CD14-positive monocyte (primary cell): ENCODE data around the gene WLS. TPM values are rescaled to one million over a fixed set of nuclear protein-coding genes. Genes with fewer than 3 reads are reported as not detected.

Source experiments
- DNase-seq, 3 donors: peaks; one replicate each; pipeline ENCODE4 v3.0.0-alpha.2; 2011 to 2022
- H2AFZ ChIP-seq: 2 replicates; pipeline ENCODE4 v1.6.0; 2012; ENCODE audit warnings: mild to moderate bottlenecking, low read depth, low read length, inconsistent platforms; ENCODE audit not compliant: insufficient read depth, poor library complexity, severe bottlenecking
- H3K27ac ChIP-seq, 2 donors: 1 replicate in 1 of 2; 2 replicates in 1 of 2; pipeline ENCODE4 v1.5.1; 2012 to 2013; ENCODE audit warnings: low read length in 2 of 2, control low read depth in 1 of 2, inconsistent platforms in 1 of 2, low read depth in 1 of 2, mild to moderate bottlenecking in 1 of 2
- H3K27me3 ChIP-seq, 2 donors: one replicate each; pipeline versions ENCODE4 v1.6.0 to v1.6.1; 2011 to 2013; ENCODE audit warnings: low read length in 2 of 2; ENCODE audit not compliant: control insufficient read depth in 2 of 2, insufficient read depth in 2 of 2
- H3K36me3 ChIP-seq, 2 donors: replicated peaks in 1 of 2; 1 replicate in 1 of 2; 2 replicates in 1 of 2; pipeline versions ENCODE4 v1.5.1 to v1.6.1; 2012 to 2013; ENCODE audit warnings: low read length in 2 of 2, control low read depth in 1 of 2, inconsistent platforms in 1 of 2, mild to moderate bottlenecking in 1 of 2; ENCODE audit not compliant: insufficient read depth in 2 of 2, control insufficient read depth in 1 of 2
- H3K4me1 ChIP-seq, 2 donors: 1 replicate in 1 of 2; 2 replicates in 1 of 2; pipeline versions ENCODE4 v1.5.1 to v1.6.1; 2012 to 2013; ENCODE audit warnings: low read length in 2 of 2, control low read depth in 1 of 2, inconsistent platforms in 1 of 2, mild to moderate bottlenecking in 1 of 2, moderate library complexity in 1 of 2; ENCODE audit not compliant: insufficient read depth in 2 of 2, control insufficient read depth in 1 of 2
- H3K4me2 ChIP-seq: replicated peaks from 2 replicates; pipeline ENCODE3; 2012; ENCODE audit warnings: low read length, moderate library complexity, mild to moderate bottlenecking; ENCODE audit not compliant: poor library complexity, severe bottlenecking; ENCODE audit errors: extremely low read depth
- H3K4me3 ChIP-seq, 3 experiments: fragments of 200-600 bp in 1 of 3; sonication (generic) in 1 of 3; replicated peaks in 1 of 3; 1 replicate in 2 of 3; 2 replicates in 1 of 3; pipeline ENCODE4 v1.5.1; 2011 to 2013; ENCODE audit warnings: low read length in 3 of 3, mild to moderate bottlenecking in 3 of 3, control low read depth in 2 of 3, low read depth in 2 of 3, inconsistent platforms in 1 of 3, moderate library complexity in 1 of 3
- H3K79me2 ChIP-seq: 2 replicates; pipeline ENCODE4 v1.6.0; 2012; ENCODE audit warnings: mild to moderate bottlenecking, control low read depth, inconsistent platforms, low read length, moderate library complexity; ENCODE audit not compliant: insufficient read depth
- H3K9ac ChIP-seq: 2 replicates; pipeline ENCODE4 v1.6.0; 2017; ENCODE audit warnings: low read length, mild to moderate bottlenecking; ENCODE audit not compliant: insufficient read depth, poor library complexity, severe bottlenecking
- H3K9me3 ChIP-seq, 2 donors: replicated peaks in 1 of 2; 1 replicate in 1 of 2; 2 replicates in 1 of 2; pipeline versions ENCODE4 v1.5.1 to v1.6.1; 2012 to 2013; ENCODE audit warnings: low read length in 2 of 2, control low read depth in 1 of 2; ENCODE audit not compliant: control insufficient read depth in 1 of 2, insufficient read depth in 1 of 2
- H4K20me1 ChIP-seq: 2 replicates; pipeline ENCODE4 v1.6.0; 2012; ENCODE audit warnings: mild to moderate bottlenecking, low read length, control low read depth, moderate library complexity; ENCODE audit not compliant: insufficient read depth
- H3K27ac Mint-ChIP-seq, 7 donors: one replicate each; pipeline ENCODE4 v1.8.0; 2020; ENCODE audit warnings: mild to moderate bottlenecking in 7 of 7, mixed read lengths in 7 of 7, moderate library complexity in 6 of 7, inconsistent platforms in 2 of 7
- H3K27me3 Mint-ChIP-seq, 3 donors: one replicate each; pipeline ENCODE4 v1.8.0; 2021 to 2022; ENCODE audit warnings: low read depth in 3 of 3, mild to moderate bottlenecking in 3 of 3, mixed read lengths in 3 of 3, moderate library complexity in 3 of 3, inconsistent platforms in 1 of 3
- H3K36me3 Mint-ChIP-seq, 2 donors: one replicate each; pipeline ENCODE4 v1.8.0; 2020; ENCODE audit warnings: mixed read lengths in 2 of 2, inconsistent platforms in 1 of 2, mild to moderate bottlenecking in 1 of 2
- H3K4me1 Mint-ChIP-seq: one replicate; pipeline ENCODE4 v1.8.0; 2020; ENCODE audit warnings: mild to moderate bottlenecking, mixed read lengths
- H3K4me3 Mint-ChIP-seq, 2 donors: one replicate each; pipeline ENCODE4 v1.8.0; 2020; ENCODE audit warnings: mild to moderate bottlenecking in 2 of 2, mixed read lengths in 2 of 2, moderate library complexity in 1 of 2
- H3K9me3 Mint-ChIP-seq, 7 donors: one replicate each; pipeline ENCODE4 v1.8.0; 2020 to 2022; ENCODE audit warnings: mixed read lengths in 7 of 7, mild to moderate bottlenecking in 6 of 7, moderate library complexity in 6 of 7, inconsistent platforms in 2 of 7
- WGBS: methylation state at CpG from one replicate; pipeline ENCODE4 v1.1.5; 2013; ENCODE audit warnings: missing lambda C conversion rate; ENCODE audit not compliant: insufficient coverage; 5-methylcytosine and 5-hydroxymethylcytosine counted together
- intact Hi-C, 2 donors: fragments of 100-400 bp; cut with micrococcal nuclease; formaldehyde crosslinking; loops; one replicate each; pipeline versions ENCODE4 v1.15.0 to v1.15.1; 2023
- polyA plus RNA-seq, 3 donors: library from polyadenylated mRNA; depleted of rRNA in 1 of 3; unstranded in 2 of 3; stranded (reverse) in 1 of 3; fragments of 300-500 nt in 2 of 3; fragments of >200 nt in 1 of 3; fragmentation: Illumina TruSeq in 2 of 3; gene quantifications; 1 replicate in 2 of 3; 2 replicates in 1 of 3; pipeline ENCODE4 v1.2.3, GENCODE V29; 2012 to 2021
- TF ChIP-seq, protein P1 (sequence below): fragments of 200-600 bp; IDR thresholded peaks from one replicate; pipeline ENCODE4 v1.8.0; 2022; ENCODE audit warnings: antibody characterized with exemption, mild to moderate bottlenecking

The WLS gene
- polyA plus RNA-seq, 3 donors: 29.8 to 46.3 (median 34.6) TPM

DNA sequence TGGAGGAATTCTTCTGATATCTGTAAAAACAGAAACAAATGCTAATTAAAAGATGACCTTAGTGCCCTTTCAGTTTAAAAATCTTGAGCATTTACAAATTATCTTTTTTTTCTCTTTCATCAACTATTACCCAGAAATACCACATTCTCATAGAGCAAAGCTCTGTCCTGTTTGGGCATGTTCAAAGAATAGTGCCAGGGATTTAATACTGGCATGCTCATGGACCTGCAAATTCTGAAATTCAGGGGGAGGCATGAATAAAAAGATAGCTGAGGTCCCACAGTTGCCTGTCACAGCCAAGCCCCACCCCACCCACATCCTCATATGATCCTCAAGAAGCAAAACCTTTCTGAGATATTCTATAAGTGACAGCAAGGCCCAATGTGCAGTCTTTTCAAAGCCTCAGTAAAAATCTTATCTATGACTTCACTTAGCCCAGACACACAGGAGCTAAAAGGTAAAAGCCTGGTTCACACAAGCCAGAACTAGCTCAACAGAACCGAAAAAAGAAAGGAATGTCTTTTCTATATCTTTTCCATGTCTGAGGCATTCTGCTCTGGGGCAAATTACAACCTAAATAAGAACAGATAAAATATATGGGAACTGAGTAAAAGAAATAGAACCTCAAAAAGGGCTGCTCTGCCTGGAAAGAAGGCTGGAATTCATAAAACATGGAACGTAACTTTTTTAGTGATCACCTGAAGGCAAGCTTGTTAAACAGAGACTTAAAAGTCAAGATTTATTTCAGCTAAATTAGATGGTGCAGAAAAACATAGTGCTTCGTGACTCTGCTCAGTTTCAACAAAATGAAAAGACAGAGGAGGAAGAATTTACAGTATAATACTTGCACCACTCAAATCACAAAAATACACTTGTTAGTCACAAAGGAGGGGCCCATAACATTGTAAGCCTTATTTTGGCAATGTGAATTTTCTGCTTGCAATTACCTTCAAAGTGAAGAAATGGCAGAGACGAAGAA is 11.0 kb downstream of the WLS start:
- Histone ChIP-seq H3K27ac (no peak overlapping the region), H3K4me2 (no peak overlapping the region), H3K9me3 (no peaks in the 10 kb centered on the region), H3K36me3 (no peaks in the 10 kb centered on the region), H2AFZ (no peak overlapping the region), H3K4me1 (no peaks in the 10 kb centered on the region), H3K4me3 (no peak overlapping the region), H3K79me2 (peaks cover 5% of the 10 kb centered on the region), H3K27me3 (no peaks in the 10 kb centered on the region), H3K9ac (no peak overlapping the region), H4K20me1 (peaks cover 45% of the 10 kb centered on the region)
- TF ChIP-seq, protein P1, sequence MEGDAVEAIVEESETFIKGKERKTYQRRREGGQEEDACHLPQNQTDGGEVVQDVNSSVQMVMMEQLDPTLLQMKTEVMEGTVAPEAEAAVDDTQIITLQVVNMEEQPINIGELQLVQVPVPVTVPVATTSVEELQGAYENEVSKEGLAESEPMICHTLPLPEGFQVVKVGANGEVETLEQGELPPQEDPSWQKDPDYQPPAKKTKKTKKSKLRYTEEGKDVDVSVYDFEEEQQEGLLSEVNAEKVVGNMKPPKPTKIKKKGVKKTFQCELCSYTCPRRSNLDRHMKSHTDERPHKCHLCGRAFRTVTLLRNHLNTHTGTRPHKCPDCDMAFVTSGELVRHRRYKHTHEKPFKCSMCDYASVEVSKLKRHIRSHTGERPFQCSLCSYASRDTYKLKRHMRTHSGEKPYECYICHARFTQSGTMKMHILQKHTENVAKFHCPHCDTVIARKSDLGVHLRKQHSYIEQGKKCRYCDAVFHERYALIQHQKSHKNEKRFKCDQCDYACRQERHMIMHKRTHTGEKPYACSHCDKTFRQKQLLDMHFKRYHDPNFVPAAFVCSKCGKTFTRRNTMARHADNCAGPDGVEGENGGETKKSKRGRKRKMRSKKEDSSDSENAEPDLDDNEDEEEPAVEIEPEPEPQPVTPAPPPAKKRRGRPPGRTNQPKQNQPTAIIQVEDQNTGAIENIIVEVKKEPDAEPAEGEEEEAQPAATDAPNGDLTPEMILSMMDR: no peak
- Mint-ChIP-seq H3K27ac (no peak overlapping the region), H3K9me3 (peaks cover 0 to 2% (median 0%) of the 10 kb centered on the region in 7 donors), H3K36me3 (peaks cover 18 to 28% of the 10 kb centered on the region in 2 donors), H3K27me3 (peaks cover 0 to 10% (median 9%) of the 10 kb centered on the region in 3 donors), H3K4me1 (peaks cover 5% of the 10 kb centered on the region), H3K4me3 (no peak overlapping the region)
- intact Hi-C loops: no loop called here
- DNase-seq: no peak
- WGBS: 100% methylated on average over 1 of the region's 4 CpGs

DNA sequence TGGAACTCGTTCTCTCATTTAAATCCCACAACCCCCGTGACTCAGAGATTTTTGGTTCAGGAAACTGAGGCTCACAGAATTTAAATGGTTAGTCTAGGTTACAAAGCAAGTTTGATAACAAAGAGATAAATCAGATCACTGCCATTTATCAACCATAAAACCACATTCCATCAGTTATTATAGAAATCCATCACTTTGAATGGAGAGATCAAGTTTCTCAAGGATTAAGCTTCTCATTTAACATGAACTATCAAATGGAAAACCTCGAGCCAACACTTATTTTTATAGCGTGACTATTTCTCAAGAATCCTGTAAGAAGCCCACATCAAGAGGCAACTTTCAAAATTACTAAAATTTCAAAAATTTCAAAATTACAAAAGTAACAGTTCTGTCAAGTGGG is 11.9 kb downstream of the WLS start:
- Mint-ChIP-seq H3K4me1 (peaks cover 5% of the 10 kb centered on the region), H3K36me3 (peaks cover 15 to 23% of the 10 kb centered on the region in 2 donors), H3K27ac (no peak overlapping the region), H3K27me3 (peaks cover 0 to 10% (median 8%) of the 10 kb centered on the region in 3 donors), H3K4me3 (no peak overlapping the region), H3K9me3 (peaks cover 0 to 2% (median 0%) of the 10 kb centered on the region in 7 donors)
- TF ChIP-seq, protein P1: no peak
- Histone ChIP-seq H3K4me2 (no peak overlapping the region), H4K20me1 (peaks cover 45% of the 10 kb centered on the region), H2AFZ (no peak overlapping the region), H3K9ac (no peak overlapping the region), H3K27ac (no peak overlapping the region), H3K27me3 (no peaks in the 10 kb centered on the region), H3K4me3 (no peak overlapping the region), H3K36me3 (no peaks in the 10 kb centered on the region), H3K9me3 (no peaks in the 10 kb centered on the region), H3K79me2 (peaks cover 9% of the 10 kb centered on the region), H3K4me1 (no peaks in the 10 kb centered on the region)
- DNase-seq: no peak
- no CpG with 5 or more reads among the region's 4 CpGs for WGBS
- intact Hi-C loops: no loop called here
